Right atrium auricular region (tissue), 2 donors: ENCODE measurements around the gene NME3. TPM values are rescaled to one million over a fixed set of nuclear protein-coding genes. Genes with fewer than 3 reads are reported as not detected.

Experiments
- DNase-seq: peaks from one replicate; pipeline ENCODE4 v3.0.0-alpha.2; 2019; ENCODE audit warnings: low spot score
- H3K27ac ChIP-seq, 2 donors: fragments of 200-600 bp; sonication (generic); 1 replicate in 1 of 2; 2 replicates in 1 of 2; pipeline ENCODE4 v1.5.1; 2016 to 2019
- H3K27me3 ChIP-seq, 2 donors: fragments of 200-600 bp; sonication (generic); one replicate each; pipeline versions ENCODE4 v1.5.1 to v1.6.0; 2017 to 2019
- H3K36me3 ChIP-seq: fragments of 200-600 bp; sonication (generic); one replicate; pipeline ENCODE4 v1.5.1; 2016
- H3K4me1 ChIP-seq, 2 donors: fragments of 200-600 bp; sonication (generic); one replicate each; pipeline versions ENCODE4 v1.5.1 to v1.6.0; 2017 to 2019
- H3K4me3 ChIP-seq, 2 donors: fragments of 200-600 bp; sonication (generic); 1 replicate in 1 of 2; 2 replicates in 1 of 2; pipeline ENCODE4 v1.5.1; 2017 to 2019; ENCODE audit warnings: mild to moderate bottlenecking in 1 of 2, moderate library complexity in 1 of 2
- H3K9me3 ChIP-seq, 2 donors: fragments of 200-600 bp; sonication (generic); one replicate each; pipeline ENCODE4 v1.5.1; 2019
- total RNA-seq, 2 donors: library from RNA; depleted of rRNA; stranded (reverse); fragments of >200 nt; gene quantifications; one replicate each; pipeline ENCODE4 v1.1.0, GENCODE V29; 2016
- TF ChIP-seq, protein P1 (sequence below), 2 donors: fragments of 200-600 bp; sonication (generic); IDR thresholded peaks; one replicate each; pipeline ENCODE4 v1.5.1; 2019; ENCODE audit warnings: antibody characterized with exemption in 2 of 2

Gene NME3
- total RNA-seq, 2 donors from 2014 or later = 51.3 to 56.2 TPM

DNA sequence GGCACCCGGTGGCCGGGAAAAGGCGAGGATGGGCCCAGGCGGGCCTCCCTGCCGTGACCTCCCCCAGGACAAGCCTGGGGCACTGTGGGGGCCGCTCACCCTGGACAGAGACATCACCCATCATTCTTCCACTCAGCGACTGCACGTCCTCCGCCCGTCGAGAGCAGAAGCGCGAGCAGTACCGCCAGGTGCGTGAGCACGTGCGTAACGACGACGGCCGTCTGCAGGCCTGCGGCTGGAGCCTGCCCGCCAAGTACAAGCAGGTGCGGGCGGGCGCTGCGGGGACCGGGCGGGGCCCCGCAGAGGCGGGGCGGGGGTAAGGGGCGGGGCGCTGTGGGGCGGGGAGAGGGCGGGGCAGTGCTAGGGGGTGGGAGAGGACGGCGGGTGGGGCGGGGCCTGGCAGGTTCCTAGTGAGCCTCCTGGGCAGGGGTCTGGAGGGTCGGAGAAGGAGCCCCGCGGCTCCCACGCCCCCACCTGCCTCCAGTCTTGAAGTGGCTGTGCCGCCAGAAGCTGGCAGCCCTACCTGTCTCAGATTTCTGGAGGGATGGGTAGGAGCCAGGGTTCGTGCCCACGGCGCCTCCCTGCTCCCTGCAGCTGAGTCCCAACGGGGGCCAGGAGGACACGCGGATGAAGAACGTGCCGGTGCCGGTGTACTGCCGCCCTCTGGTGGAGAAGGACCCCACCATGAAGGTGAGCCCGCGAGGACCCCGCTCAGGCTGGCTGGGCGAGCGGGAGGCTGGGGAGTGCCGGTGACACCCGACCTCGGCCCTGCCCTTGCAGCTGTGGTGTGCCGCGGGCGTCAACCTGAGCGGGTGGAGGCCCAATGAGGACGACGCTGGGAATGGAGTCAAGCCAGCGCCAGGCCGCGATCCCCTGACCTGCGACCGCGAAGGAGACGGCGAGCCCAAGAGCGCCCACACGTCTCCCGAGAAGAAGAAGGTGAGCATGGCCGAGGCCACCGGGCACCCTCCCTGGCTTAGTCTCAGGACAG is 7.5 kb downstream of the NME3 start:
- DNase-seq = no peak
- H3K27me3 ChIP-seq = no peaks in the 10 kb centered on the region
- no peaks in the 10 kb centered on the region for H3K9me3 ChIP-seq
- H3K4me3 ChIP-seq = no peak overlapping the region
- no peaks in the 10 kb centered on the region for H3K4me1 ChIP-seq
- H3K36me3 ChIP-seq = peaks cover 91% of the 10 kb centered on the region
- TF ChIP-seq, protein P1, sequence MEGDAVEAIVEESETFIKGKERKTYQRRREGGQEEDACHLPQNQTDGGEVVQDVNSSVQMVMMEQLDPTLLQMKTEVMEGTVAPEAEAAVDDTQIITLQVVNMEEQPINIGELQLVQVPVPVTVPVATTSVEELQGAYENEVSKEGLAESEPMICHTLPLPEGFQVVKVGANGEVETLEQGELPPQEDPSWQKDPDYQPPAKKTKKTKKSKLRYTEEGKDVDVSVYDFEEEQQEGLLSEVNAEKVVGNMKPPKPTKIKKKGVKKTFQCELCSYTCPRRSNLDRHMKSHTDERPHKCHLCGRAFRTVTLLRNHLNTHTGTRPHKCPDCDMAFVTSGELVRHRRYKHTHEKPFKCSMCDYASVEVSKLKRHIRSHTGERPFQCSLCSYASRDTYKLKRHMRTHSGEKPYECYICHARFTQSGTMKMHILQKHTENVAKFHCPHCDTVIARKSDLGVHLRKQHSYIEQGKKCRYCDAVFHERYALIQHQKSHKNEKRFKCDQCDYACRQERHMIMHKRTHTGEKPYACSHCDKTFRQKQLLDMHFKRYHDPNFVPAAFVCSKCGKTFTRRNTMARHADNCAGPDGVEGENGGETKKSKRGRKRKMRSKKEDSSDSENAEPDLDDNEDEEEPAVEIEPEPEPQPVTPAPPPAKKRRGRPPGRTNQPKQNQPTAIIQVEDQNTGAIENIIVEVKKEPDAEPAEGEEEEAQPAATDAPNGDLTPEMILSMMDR (IDR thresholded peaks at IDR 0.05) = peak in 1 of 2 donors; percentile 46
- no peak overlapping the region for H3K27ac ChIP-seq

DNA sequence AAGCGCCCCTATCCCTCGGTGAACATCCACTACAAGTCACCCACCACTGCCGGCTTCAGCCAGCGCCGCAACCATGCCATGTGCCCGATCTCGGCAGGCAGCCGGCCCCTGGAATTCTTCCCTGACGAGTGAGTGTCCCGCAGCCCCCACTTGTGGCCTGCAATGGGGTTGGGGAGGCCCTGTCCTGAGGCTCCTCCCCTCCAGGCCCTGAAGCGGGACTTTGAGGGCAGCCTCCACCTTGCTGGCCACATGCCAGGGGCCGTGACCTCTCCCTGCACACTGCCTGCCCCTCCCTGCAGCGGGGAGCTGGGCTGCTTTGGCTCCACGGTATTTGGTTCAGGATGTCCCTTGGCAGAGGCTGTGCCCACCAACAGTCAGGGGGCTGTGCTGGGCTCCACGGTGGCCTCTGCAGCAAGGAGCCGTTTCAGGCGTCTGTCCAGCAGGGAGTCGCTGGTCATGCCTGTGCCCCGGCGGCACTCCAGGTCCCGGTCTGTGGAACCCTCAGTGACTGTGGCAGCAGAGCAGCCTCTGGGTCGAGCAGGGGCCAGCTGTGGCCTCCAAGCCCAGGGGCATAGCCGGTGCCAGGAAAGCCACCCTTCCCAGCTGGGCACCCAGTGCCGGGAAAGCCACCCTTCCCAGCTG is 8.3 kb downstream of the NME3 start:
- H3K4me3 ChIP-seq = no peak overlapping the region
- TF ChIP-seq, protein P1 (IDR thresholded peaks at IDR 0.05) = no peak
- H3K36me3 ChIP-seq = peaks cover 89% of the 10 kb centered on the region
- H3K27me3 ChIP-seq = no peaks in the 10 kb centered on the region
- H3K9me3 ChIP-seq = no peaks in the 10 kb centered on the region
- no peak for DNase-seq
- H3K27ac ChIP-seq = no peak overlapping the region
- H3K4me1 ChIP-seq = no peaks in the 10 kb centered on the region

DNA sequence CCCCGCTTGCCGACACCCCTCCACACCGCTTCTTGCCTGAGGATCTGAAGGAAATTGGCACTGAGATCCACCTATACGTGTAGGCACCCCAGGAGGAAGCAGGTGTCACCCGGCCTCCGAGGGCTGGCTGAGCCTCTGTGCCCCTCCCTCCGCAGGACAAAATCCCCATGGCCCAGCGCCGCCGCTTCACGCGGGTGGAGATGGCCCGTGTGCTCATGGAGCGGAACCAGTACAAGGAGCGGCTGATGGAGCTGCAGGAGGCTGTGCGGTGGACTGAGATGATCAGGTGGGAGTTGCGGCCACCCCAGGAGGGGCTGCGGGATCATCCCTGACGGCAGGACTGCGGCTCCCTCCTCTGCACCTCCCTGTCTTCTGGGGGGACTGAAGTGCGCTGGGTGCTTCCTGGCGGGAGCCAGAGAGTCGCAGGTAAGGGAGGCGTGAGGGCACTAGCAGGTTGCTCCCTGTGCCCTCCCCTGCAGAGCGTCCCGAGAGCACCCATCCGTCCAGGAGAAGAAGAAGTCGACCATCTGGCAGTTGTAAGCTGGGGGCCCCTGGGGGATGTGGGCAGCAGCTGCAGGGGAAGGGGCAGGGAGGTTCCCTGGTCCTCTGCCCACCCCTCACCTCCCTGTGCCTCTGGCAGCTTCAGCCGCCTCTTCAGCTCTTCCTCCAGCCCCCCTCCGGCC is 9.0 kb downstream of the NME3 start:
- H3K9me3 ChIP-seq = no peaks in the 10 kb centered on the region
- no peaks in the 10 kb centered on the region for H3K4me1 ChIP-seq
- no peaks in the 10 kb centered on the region for H3K27me3 ChIP-seq
- no peak for DNase-seq
- no peak overlapping the region for H3K4me3 ChIP-seq
- TF ChIP-seq, protein P1 (IDR thresholded peaks at IDR 0.05) = no peak
- H3K27ac ChIP-seq = no peak overlapping the region
- peaks cover 89% of the 10 kb centered on the region for H3K36me3 ChIP-seq

DNA sequence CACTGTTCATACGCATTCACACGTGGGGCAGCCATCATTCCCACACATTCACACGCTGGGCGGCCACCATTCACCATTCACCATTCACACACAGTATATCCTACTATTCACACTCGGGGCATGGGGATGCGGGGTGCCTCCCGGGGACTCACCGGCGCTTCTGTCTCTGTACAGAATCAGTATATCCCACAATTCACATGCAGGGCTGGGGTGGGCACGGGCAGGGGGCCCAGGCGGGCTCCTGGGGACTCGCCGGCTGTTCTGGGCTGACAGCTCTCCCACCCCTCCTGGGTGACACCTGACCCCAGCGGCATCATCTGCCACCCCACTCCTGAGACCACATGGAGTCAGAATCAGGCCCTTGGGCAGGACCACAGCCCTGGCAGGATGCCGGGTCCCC is 9.6 kb downstream of the NME3 start:
- H3K9me3 ChIP-seq = no peaks in the 10 kb centered on the region
- H3K27me3 ChIP-seq = no peaks in the 10 kb centered on the region
- TF ChIP-seq, protein P1 (IDR thresholded peaks at IDR 0.05) = no peak
- H3K4me1 ChIP-seq = no peaks in the 10 kb centered on the region
- H3K36me3 ChIP-seq = peaks cover 83% of the 10 kb centered on the region
- H3K27ac ChIP-seq = no peak overlapping the region
- DNase-seq = no peak
- no peak overlapping the region for H3K4me3 ChIP-seq

DNA sequence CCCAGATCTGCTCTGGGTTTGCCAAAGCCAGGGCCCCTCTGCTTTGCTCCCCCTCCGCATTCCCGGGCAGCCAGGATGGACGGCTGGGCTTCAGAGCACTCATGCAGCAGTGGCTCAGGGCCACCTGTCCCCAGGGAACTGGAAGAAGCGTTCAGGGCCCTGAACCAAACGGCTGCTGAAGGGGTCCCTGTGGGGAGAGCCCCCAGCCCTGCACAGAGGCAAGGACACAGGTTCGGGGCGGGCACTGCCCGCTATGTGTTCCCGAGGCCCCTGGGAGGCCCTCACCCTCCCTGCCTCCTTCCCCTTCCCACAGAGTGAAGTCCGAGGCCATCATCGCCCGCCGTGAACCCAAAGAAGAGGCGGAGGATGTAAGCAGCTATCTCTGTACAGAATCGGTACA is 10.4 kb downstream of the NME3 start:
- peaks cover 75% of the 10 kb centered on the region for H3K36me3 ChIP-seq
- TF ChIP-seq, protein P1 (IDR thresholded peaks at IDR 0.05) = no peak

More for the DNA sequence above, 10.4 kb downstream of the NME3 start:
- no peak overlapping the region for H3K4me3 ChIP-seq
- no peak overlapping the region for H3K27ac ChIP-seq
- H3K9me3 ChIP-seq = no peaks in the 10 kb centered on the region
- no peaks in the 10 kb centered on the region for H3K27me3 ChIP-seq
- no peaks in the 10 kb centered on the region for H3K4me1 ChIP-seq
- no peak for DNase-seq
